ENCODE measurements around the gene TNFSF9. TPM values are rescaled to one million over a fixed set of nuclear protein-coding genes. Genes with fewer than 3 reads are reported as not detected.

The TNFSF9 gene
- total RNA-seq, 4 donors from 2014 or later = 0.53 to 0.95 TPM; not detected in 2

- H3K4me1 ChIP-seq = peaks cover 0 to 26% (median 12%) of the 10 kb centered on the region in 4 donors
- H3K36me3 ChIP-seq = no peaks in the 10 kb centered on the region
- peak overlapping the region in 2 of 4 donors; percentile 35 to 65 for H3K27ac ChIP-seq
- TF ChIP-seq CTCF (IDR thresholded peaks at IDR 0.05) = no peak
- no peak for TF ChIP-seq POLR2A (IDR thresholded peaks at IDR 0.05)
- peak; percentile 49 to 69 (median 66) for DNase-seq
- H3K4me3 ChIP-seq = no peak overlapping the region
- peaks cover 0 to 4% of the 10 kb centered on the region in 2 donors for H3K27me3 ChIP-seq
- H3K9me3 ChIP-seq = no peaks in the 10 kb centered on the region
Measured at GRCh38 chr19:6528544-6529121, 2.2 kb upstream of the TNFSF9 start.

GRCh38 chr19:6529351-6529750 lies 1.5 kb upstream of the TNFSF9 start:
- no peaks in the 10 kb centered on the region for H3K36me3 ChIP-seq
- no peaks in the 10 kb centered on the region for H3K9me3 ChIP-seq
- H3K27ac ChIP-seq = peak overlapping the region in 1 of 4 donors; percentile 65
- peaks cover 0 to 26% (median 12%) of the 10 kb centered on the region in 4 donors for H3K4me1 ChIP-seq
- TF ChIP-seq CTCF (IDR thresholded peaks at IDR 0.05) (no peak), POLR2A (IDR thresholded peaks at IDR 0.05) (no peak)
- H3K4me3 ChIP-seq = no peak overlapping the region
- DNase-seq = no peak
- peaks cover 0 to 4% of the 10 kb centered on the region in 2 donors for H3K27me3 ChIP-seq

- TF ChIP-seq POLR2A (IDR thresholded peaks at IDR 0.05) = no peak
- TF ChIP-seq CTCF (IDR thresholded peaks at IDR 0.05) = no peak
- Histone ChIP-seq H3K4me1 (peaks cover 0 to 26% (median 12%) of the 10 kb centered on the region in 4 donors), H3K27me3 (peaks cover 0 to 4% of the 10 kb centered on the region in 2 donors), H3K9me3 (no peaks in the 10 kb centered on the region), H3K36me3 (no peaks in the 10 kb centered on the region), H3K4me3 (peak overlapping the region in 1 of 4 donors; percentile 54), H3K27ac (no peak overlapping the region)
- no peak for DNase-seq
Measured at GRCh38 chr19:6529937-6530385, 865 bp upstream of the TNFSF9 start.

GRCh38 chr19:6531163-6531955 lies 533 bp downstream of the TNFSF9 start:
- Histone ChIP-seq H3K36me3 (no peaks in the 10 kb centered on the region), H3K4me3 (peak overlapping the region; percentile 46 to 64 (median 58)), H3K27ac (peak overlapping the region; percentile 18 to 86 (median 56)), H3K9me3 (no peaks in the 10 kb centered on the region), H3K4me1 (peaks cover 0 to 26% (median 12%) of the 10 kb centered on the region in 4 donors), H3K27me3 (peaks cover 0 to 4% of the 10 kb centered on the region in 2 donors)
- DNase-seq = no peak
- no peak for TF ChIP-seq CTCF (IDR thresholded peaks at IDR 0.05)
- TF ChIP-seq POLR2A (IDR thresholded peaks at IDR 0.05) = no peak

GRCh38 chr19:6531956-6532243 lies 1.1 kb downstream of the TNFSF9 start:
- H3K4me1 ChIP-seq = peaks cover 0 to 26% (median 15%) of the 10 kb centered on the region in 4 donors
- peak overlapping the region in 2 of 4 donors; percentile 74 to 86 for H3K27ac ChIP-seq
- peak overlapping the region; percentile 46 to 64 (median 58) for H3K4me3 ChIP-seq
- peaks cover 0 to 4% of the 10 kb centered on the region in 2 donors for H3K27me3 ChIP-seq
- TF ChIP-seq POLR2A (IDR thresholded peaks at IDR 0.05) = no peak
- H3K36me3 ChIP-seq = no peaks in the 10 kb centered on the region
- DNase-seq = no peak
- no peaks in the 10 kb centered on the region for H3K9me3 ChIP-seq

Measured in Peyer's patch (tissue), 4 donors.